ENCODE measurements around the gene IER5L. TPM values are rescaled to one million over a fixed set of nuclear protein-coding genes. Genes with fewer than 3 reads are reported as not detected.

The IER5L gene
- total RNA-seq, 1 donor from 2014 or later: 19.5 TPM

DNA sequence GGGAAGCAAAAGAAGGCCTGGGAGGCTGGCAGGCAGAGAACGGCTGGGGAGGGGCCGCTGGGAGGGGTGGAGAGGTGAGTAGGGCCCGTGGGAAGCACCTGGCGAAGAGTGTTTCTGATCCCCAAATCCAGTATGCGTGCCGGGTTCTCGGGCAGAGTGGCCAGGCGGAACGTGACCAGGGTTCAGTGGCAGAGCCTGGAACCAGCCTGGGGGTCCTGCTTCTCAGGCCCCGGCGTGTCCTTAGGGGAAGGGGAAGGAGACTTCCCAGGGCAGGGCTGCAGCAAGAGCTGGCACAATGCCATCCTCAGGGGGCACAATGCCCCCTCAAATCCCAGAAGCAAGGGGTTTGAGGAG, 25.5 kb upstream of the IER5L start:
- Histone ChIP-seq H3K4me3 (ENCODE audit: low read depth, low read length) (no peak overlapping the region), H3K36me3 (ENCODE audit: control insufficient read depth, insufficient read depth, low read length) (no peaks in the 10 kb centered on the region), H3K27me3 (ENCODE audit: control insufficient read depth, insufficient read depth, low read length) (no peaks in the 10 kb centered on the region)
- DNase-seq (ENCODE audit: low read depth) (no peak), FAIRE-seq (no peak)
- TF ChIP-seq CTCF (IDR thresholded peaks at IDR 0.05; ENCODE audit: insufficient read depth, low read length, severe bottlenecking): no peak

GRCh38 chr9:129202613-129203555, 24.8 kb upstream of the IER5L start:
- no peak for TF ChIP-seq CTCF (IDR thresholded peaks at IDR 0.05; ENCODE audit: insufficient read depth, low read length, severe bottlenecking)
- Histone ChIP-seq H3K36me3 (ENCODE audit: control insufficient read depth, insufficient read depth, low read length) (no peaks in the 10 kb centered on the region), H3K27me3 (ENCODE audit: control insufficient read depth, insufficient read depth, low read length) (no peaks in the 10 kb centered on the region), H3K4me3 (ENCODE audit: low read depth, low read length) (peak overlapping the region; percentile 54)
- DNase-seq (ENCODE audit: low read depth) (peak; percentile 39), FAIRE-seq (no peak)

- Histone ChIP-seq H3K27me3 (ENCODE audit: control insufficient read depth, insufficient read depth, low read length) (no peaks in the 10 kb centered on the region), H3K4me3 (ENCODE audit: low read depth, low read length) (no peak overlapping the region), H3K36me3 (ENCODE audit: control insufficient read depth, insufficient read depth, low read length) (no peaks in the 10 kb centered on the region)
- DNase-seq (ENCODE audit: low read depth) (no peak), FAIRE-seq (no peak)
- TF ChIP-seq CTCF (IDR thresholded peaks at IDR 0.05; ENCODE audit: insufficient read depth, low read length, severe bottlenecking): no peak
Measured at GRCh38 chr9:129201866-129202265, 23.8 kb upstream of the IER5L start.

DNA sequence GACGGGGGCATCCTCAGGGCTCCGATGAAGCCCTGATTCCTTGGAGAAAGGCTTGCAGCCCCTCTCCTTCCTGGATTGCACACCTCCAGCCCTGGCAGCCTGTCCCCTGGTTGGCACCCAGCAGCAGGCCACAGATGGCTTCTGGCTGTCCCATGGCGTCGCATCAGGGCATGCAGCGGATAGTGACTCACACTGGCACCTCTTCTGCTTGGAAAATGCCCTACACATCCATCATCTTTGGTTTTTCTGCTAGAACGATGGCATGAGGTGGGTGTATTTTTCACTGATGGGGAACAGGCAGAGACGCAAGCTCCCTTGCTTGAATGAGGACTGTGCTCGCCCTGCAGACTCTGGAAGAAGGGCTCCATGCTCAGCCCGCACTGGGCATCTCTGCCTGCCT, 23.2 kb upstream of the IER5L start:
- TF ChIP-seq CTCF (IDR thresholded peaks at IDR 0.05; ENCODE audit: insufficient read depth, low read length, severe bottlenecking): no peak
- Histone ChIP-seq H3K36me3 (ENCODE audit: control insufficient read depth, insufficient read depth, low read length) (no peaks in the 10 kb centered on the region), H3K4me3 (ENCODE audit: low read depth, low read length) (no peak overlapping the region), H3K27me3 (ENCODE audit: control insufficient read depth, insufficient read depth, low read length) (no peaks in the 10 kb centered on the region)
- FAIRE-seq (no peak), DNase-seq (ENCODE audit: low read depth) (no peak)

- DNase-seq (ENCODE audit: low read depth) (no peak), FAIRE-seq (no peak)
- TF ChIP-seq CTCF (IDR thresholded peaks at IDR 0.05; ENCODE audit: insufficient read depth, low read length, severe bottlenecking): no peak
- Histone ChIP-seq H3K4me3 (ENCODE audit: low read depth, low read length) (no peak overlapping the region), H3K27me3 (ENCODE audit: control insufficient read depth, insufficient read depth, low read length) (no peaks in the 10 kb centered on the region), H3K36me3 (ENCODE audit: control insufficient read depth, insufficient read depth, low read length) (no peaks in the 10 kb centered on the region)
Measured at GRCh38 chr9:129200255-129200654, 22.2 kb upstream of the IER5L start.

Data from bronchial epithelial cell (primary cell).